Mesendoderm (in vitro differentiated cells): ENCODE data around the gene MTURN.
"Not testable (repeated sequence)": the region's sequence is repeated elsewhere in the genome, so short reads cannot be mapped to it uniquely, and the experiment has no call there.

Source experiments
- DNase-seq: peaks from one replicate; pipeline ENCODE4 v3.0.0; 2013
- H2AK5ac ChIP-seq: 2 replicates; pipeline ENCODE4 v1.6.1; 2013; ENCODE audit warnings: low read length, inconsistent platforms
- H2BK120ac ChIP-seq: 2 replicates; pipeline ENCODE4 v1.6.1; 2013; ENCODE audit warnings: low read depth, mild to moderate bottlenecking, low read length, moderate library complexity, mixed read lengths
- H2BK15ac ChIP-seq: replicated peaks from 2 replicates; pipeline ENCODE4 v1.6.1; 2013; ENCODE audit warnings: low read depth, mild to moderate bottlenecking, moderate library complexity
- H2BK5ac ChIP-seq: 2 replicates; pipeline ENCODE4 v1.6.1; 2013; ENCODE audit warnings: low read length, inconsistent platforms
- H3K18ac ChIP-seq: 2 replicates; pipeline ENCODE4 v1.6.1; 2013; ENCODE audit warnings: mild to moderate bottlenecking, low read length, mixed read lengths
- H3K23ac ChIP-seq: one replicate; pipeline ENCODE4 v1.6.1; 2013; ENCODE audit warnings: low read length
- H3K27ac ChIP-seq: 2 replicates; pipeline ENCODE4 v1.5.1; 2013; ENCODE audit warnings: low read depth, mild to moderate bottlenecking, inconsistent platforms, low read length, moderate library complexity
- H3K27me3 ChIP-seq: 2 replicates; pipeline ENCODE4 v1.6.1; 2013; ENCODE audit warnings: low read length, control low read depth, mild to moderate bottlenecking, inconsistent platforms; ENCODE audit not compliant: insufficient read depth, poor library complexity
- H3K36me3 ChIP-seq: 2 replicates; pipeline ENCODE4 v1.6.1; 2013; ENCODE audit warnings: low read length, inconsistent platforms; ENCODE audit not compliant: control insufficient read depth, insufficient read depth
- H3K4ac ChIP-seq: one replicate; pipeline ENCODE4 v1.6.1; 2013; ENCODE audit warnings: low read depth, mild to moderate bottlenecking, low read length, moderate library complexity
- H3K4me1 ChIP-seq: 2 replicates; pipeline ENCODE4 v1.6.1; 2013; ENCODE audit warnings: low read depth, low read length, inconsistent platforms; ENCODE audit not compliant: control insufficient read depth
- H3K4me2 ChIP-seq: 2 replicates; pipeline ENCODE4 v1.6.1; 2013; ENCODE audit warnings: low read length
- H3K4me3 ChIP-seq: 2 replicates; pipeline ENCODE4 v1.5.1; 2013; ENCODE audit warnings: mild to moderate bottlenecking, low read length
- H3K56ac ChIP-seq: one replicate; pipeline ENCODE4 v1.6.1; 2013; ENCODE audit warnings: low read length
- H3K79me1 ChIP-seq: 2 replicates; pipeline ENCODE4 v1.6.1; 2013; ENCODE audit warnings: low read length, inconsistent platforms
- H3K79me2 ChIP-seq: 2 replicates; pipeline ENCODE4 v1.6.1; 2013; ENCODE audit warnings: mild to moderate bottlenecking, low read length; ENCODE audit not compliant: control insufficient read depth, insufficient read depth
- H3K9ac ChIP-seq: 2 replicates; pipeline ENCODE4 v1.6.1; 2013; ENCODE audit warnings: low read length, inconsistent platforms
- H4K5ac ChIP-seq: one replicate; pipeline ENCODE4 v1.6.1; 2013; ENCODE audit warnings: low read length
- H4K8ac ChIP-seq: one replicate; pipeline ENCODE4 v1.6.1; 2013; ENCODE audit warnings: low read depth, mild to moderate bottlenecking, control low read depth, low read length, moderate library complexity
- WGBS: extraction: QIAGEN DNeasy Blood & Tissue Kit; methylation state at CpG from one replicate; pipeline ENCODE4 v1.1.7; 2013; ENCODE audit warnings: low lambda C conversion rate, missing lambda C conversion rate; ENCODE audit not compliant: insufficient coverage; ENCODE audit errors: extremely low coverage; 5-methylcytosine and 5-hydroxymethylcytosine counted together

MTURN gene

DNA sequence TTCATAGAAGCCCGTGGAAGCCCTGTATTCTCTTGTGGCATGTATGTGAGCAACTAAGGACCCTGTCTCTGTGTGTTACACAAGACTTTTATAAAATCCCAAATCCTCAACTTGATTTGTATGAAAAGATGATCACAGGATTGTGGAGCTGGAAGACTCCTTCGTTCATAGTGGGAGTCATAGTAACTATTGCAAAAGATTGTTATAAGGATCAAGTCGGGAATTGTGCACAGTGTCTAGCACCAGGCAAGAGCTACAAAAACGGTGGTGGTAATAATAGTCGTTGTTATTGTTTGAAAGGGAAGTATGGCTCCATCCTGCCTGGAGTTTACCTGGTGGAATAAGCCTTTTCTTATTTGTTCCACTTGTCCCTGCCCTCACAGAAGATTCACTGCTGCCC lies 42.8 kb upstream of the MTURN start:
- H4K8ac ChIP-seq: no peak overlapping the region
- no peaks in the 10 kb centered on the region for H3K79me1 ChIP-seq
- H3K4me2 ChIP-seq: no peak overlapping the region
- H3K4me3 ChIP-seq: no peak overlapping the region
- no peak overlapping the region for H2BK5ac ChIP-seq
- no CpG with 5 or more reads among the region's 5 CpGs for WGBS
- H3K27me3 ChIP-seq: no peaks in the 10 kb centered on the region
- H3K4me1 ChIP-seq: no peaks in the 10 kb centered on the region
- no peak overlapping the region for H3K27ac ChIP-seq
- no peak overlapping the region for H3K9ac ChIP-seq
- no peak overlapping the region for H2AK5ac ChIP-seq
- DNase-seq: no peak
- H3K36me3 ChIP-seq: no peaks in the 10 kb centered on the region
- no peaks in the 10 kb centered on the region for H3K79me2 ChIP-seq
- H4K5ac ChIP-seq: no peak overlapping the region
- no peak overlapping the region for H3K18ac ChIP-seq
- no peak overlapping the region for H3K56ac ChIP-seq
- H2BK15ac ChIP-seq: no peak overlapping the region
- no peak overlapping the region for H3K4ac ChIP-seq
- no peak overlapping the region for H3K23ac ChIP-seq
- no peak overlapping the region for H2BK120ac ChIP-seq

DNA sequence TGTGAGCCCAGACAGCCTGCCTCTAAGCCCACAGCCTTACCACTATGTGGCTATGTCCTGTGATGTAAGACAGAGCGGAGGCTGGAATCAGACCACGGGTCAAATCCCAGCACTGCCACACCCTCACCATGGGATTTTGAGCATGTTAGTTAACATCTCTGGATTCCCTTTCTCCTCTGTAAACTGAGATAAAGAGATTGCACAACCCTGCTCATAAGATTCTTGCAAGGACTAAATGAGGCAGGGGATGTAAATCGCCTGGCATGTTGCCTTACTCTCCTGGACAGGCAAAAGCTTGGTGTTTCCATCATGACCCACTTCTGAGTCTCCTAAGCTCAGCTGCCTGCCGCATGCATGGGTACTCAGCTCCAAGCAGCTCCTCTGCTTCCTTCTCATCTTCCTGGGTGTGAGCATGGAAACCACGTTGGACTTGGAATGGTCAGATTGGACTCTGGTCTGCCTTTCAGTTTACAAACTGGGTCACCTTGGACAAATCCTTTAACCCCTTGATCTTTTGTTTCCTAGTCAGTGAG lies 41.3 kb upstream of the MTURN start:
- no peak overlapping the region for H4K8ac ChIP-seq
- no peak overlapping the region for H3K4me3 ChIP-seq
- no peaks in the 10 kb centered on the region for H3K4me1 ChIP-seq
- no peak overlapping the region for H4K5ac ChIP-seq
- DNase-seq: no peak
- H2BK15ac ChIP-seq: no peak overlapping the region
- no peak overlapping the region for H3K4me2 ChIP-seq
- no peak overlapping the region for H3K27ac ChIP-seq
- no peak overlapping the region for H3K18ac ChIP-seq
- no peak overlapping the region for H3K9ac ChIP-seq
- no peak overlapping the region for H3K56ac ChIP-seq
- no peaks in the 10 kb centered on the region for H3K27me3 ChIP-seq
- H3K79me1 ChIP-seq: no peaks in the 10 kb centered on the region
- H2BK120ac ChIP-seq: no peak overlapping the region
- no peaks in the 10 kb centered on the region for H3K36me3 ChIP-seq
- no CpG with 5 or more reads among the region's 5 CpGs for WGBS
- no peak overlapping the region for H2AK5ac ChIP-seq
- no peak overlapping the region for H2BK5ac ChIP-seq
- H3K79me2 ChIP-seq: no peaks in the 10 kb centered on the region
- H3K4ac ChIP-seq: no peak overlapping the region
- no peak overlapping the region for H3K23ac ChIP-seq

DNA sequence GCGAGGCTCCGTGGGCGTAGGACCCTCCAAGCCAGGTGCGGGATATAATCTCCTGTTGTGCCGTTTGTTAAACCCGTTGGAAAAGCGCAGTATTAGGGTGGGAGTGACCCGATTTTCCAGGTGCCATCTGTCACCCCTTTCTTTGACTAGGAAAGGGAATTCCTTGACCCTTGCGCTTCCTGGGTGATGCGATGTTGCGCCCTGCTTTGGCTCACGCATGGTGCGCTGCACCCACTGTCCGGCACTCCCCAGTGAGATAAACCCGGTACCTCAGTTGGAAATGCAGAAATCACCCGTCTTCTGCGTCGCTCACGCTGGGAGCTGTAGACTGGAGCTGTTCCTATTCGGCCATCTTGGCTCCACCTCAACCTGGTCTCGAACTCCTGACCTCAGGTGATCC lies 36.2 kb upstream of the MTURN start:
- H3K18ac ChIP-seq, H3K36me3 ChIP-seq, H3K9ac ChIP-seq, H2BK5ac ChIP-seq, H2AK5ac ChIP-seq, H3K4me3 ChIP-seq, H4K5ac ChIP-seq, H3K27me3 ChIP-seq, H3K27ac ChIP-seq, H3K4me1 ChIP-seq, H3K79me1 ChIP-seq, H3K4ac ChIP-seq, H3K79me2 ChIP-seq, H4K8ac ChIP-seq, H3K4me2 ChIP-seq, H3K56ac ChIP-seq, H2BK15ac ChIP-seq, DNase-seq, H2BK120ac ChIP-seq, H3K23ac ChIP-seq: not testable (repeated sequence)
- WGBS: no CpG with 5 or more reads among the region's 21 CpGs

DNA sequence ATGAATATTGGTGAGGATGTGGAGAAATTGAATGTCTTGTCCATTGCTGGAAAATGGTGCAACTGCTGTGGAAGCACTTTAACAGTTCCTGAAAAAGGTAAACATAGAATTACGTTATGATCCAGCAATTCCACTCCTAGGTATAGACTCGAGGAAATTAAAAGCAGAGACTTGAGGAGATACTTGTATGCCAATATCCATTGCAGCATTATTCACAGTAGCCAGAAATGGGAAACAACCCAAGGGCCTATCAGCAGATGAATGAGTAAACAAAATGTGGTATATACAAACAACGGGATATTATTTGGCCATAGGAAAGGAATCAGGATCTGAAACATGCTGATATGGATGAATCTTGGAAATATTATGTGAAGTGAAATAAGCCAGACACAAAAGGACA lies 32.5 kb upstream of the MTURN start:
- H4K5ac ChIP-seq: no peak overlapping the region
- no peak overlapping the region for H3K4me2 ChIP-seq
- H3K56ac ChIP-seq: no peak overlapping the region
- no peak overlapping the region for H3K9ac ChIP-seq
- H3K18ac ChIP-seq: no peak overlapping the region
- DNase-seq: no peak
- H2BK5ac ChIP-seq: no peak overlapping the region
- H3K27me3 ChIP-seq: no peaks in the 10 kb centered on the region
- no peaks in the 10 kb centered on the region for H3K79me1 ChIP-seq
- no peak overlapping the region for H2AK5ac ChIP-seq
- no peak overlapping the region for H2BK120ac ChIP-seq
- H3K27ac ChIP-seq: no peak overlapping the region
- no peaks in the 10 kb centered on the region for H3K79me2 ChIP-seq
- H3K4me1 ChIP-seq: no peaks in the 10 kb centered on the region
- no peak overlapping the region for H3K23ac ChIP-seq
- no peak overlapping the region for H2BK15ac ChIP-seq
- no peak overlapping the region for H3K4me3 ChIP-seq
- H3K4ac ChIP-seq: no peak overlapping the region
- no CpG with 5 or more reads among the region's 3 CpGs for WGBS
- no peaks in the 10 kb centered on the region for H3K36me3 ChIP-seq
- no peak overlapping the region for H4K8ac ChIP-seq

DNA sequence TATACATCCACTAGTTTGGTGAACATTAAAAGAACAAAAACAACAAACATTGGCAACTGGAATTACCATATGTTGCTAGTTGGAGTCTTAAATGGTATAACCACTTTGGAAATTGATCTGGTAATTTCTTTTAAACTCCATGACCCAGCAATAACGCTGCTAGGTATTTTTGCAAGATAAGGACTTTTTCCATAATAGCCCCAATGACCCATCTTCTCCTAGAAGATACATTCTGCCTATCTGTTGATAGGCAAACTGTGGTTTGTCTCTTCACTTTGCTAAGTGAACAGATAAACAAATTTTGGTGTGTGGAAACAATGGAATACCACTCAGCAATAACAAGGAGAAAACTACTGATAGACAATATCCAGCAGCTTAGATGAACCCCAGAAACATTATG lies 30.6 kb upstream of the MTURN start:
- no peak overlapping the region for H3K27ac ChIP-seq
- H3K4me1 ChIP-seq: no peaks in the 10 kb centered on the region
- H3K27me3 ChIP-seq: no peaks in the 10 kb centered on the region
- no peak overlapping the region for H2BK15ac ChIP-seq
- H3K4me3 ChIP-seq: no peak overlapping the region
- no peak overlapping the region for H3K18ac ChIP-seq
- H3K56ac ChIP-seq: no peak overlapping the region
- H3K79me2 ChIP-seq: no peaks in the 10 kb centered on the region
- no peak overlapping the region for H3K23ac ChIP-seq
- no peak overlapping the region for H3K4ac ChIP-seq
- H3K9ac ChIP-seq: no peak overlapping the region
- no peak overlapping the region for H3K4me2 ChIP-seq
- H3K36me3 ChIP-seq: no peaks in the 10 kb centered on the region
- no peaks in the 10 kb centered on the region for H3K79me1 ChIP-seq
- no peak overlapping the region for H2BK5ac ChIP-seq
- DNase-seq: no peak
- no peak overlapping the region for H4K8ac ChIP-seq
- WGBS: no CpG with 5 or more reads among the region's 1 CpG
- H4K5ac ChIP-seq: no peak overlapping the region
- no peak overlapping the region for H2BK120ac ChIP-seq
- no peak overlapping the region for H2AK5ac ChIP-seq

GRCh38 chr7:30112103-30112713 lies 22.6 kb upstream of the MTURN start:
- H3K18ac ChIP-seq: no peak overlapping the region
- H3K27ac ChIP-seq: no peak overlapping the region
- H3K56ac ChIP-seq: no peak overlapping the region
- no peaks in the 10 kb centered on the region for H3K79me2 ChIP-seq
- H3K79me1 ChIP-seq: no peaks in the 10 kb centered on the region
- H2BK120ac ChIP-seq: no peak overlapping the region
- no peak overlapping the region for H4K8ac ChIP-seq
- H4K5ac ChIP-seq: no peak overlapping the region
- no peak for DNase-seq
- H2BK15ac ChIP-seq: no peak overlapping the region
- WGBS: no CpG with 5 or more reads among the region's 5 CpGs
- no peak overlapping the region for H3K4ac ChIP-seq
- H2BK5ac ChIP-seq: no peak overlapping the region
- H3K4me1 ChIP-seq: no peaks in the 10 kb centered on the region
- no peak overlapping the region for H3K4me3 ChIP-seq
- no peaks in the 10 kb centered on the region for H3K27me3 ChIP-seq
- no peak overlapping the region for H2AK5ac ChIP-seq
- H3K9ac ChIP-seq: no peak overlapping the region
- no peak overlapping the region for H3K4me2 ChIP-seq
- no peaks in the 10 kb centered on the region for H3K36me3 ChIP-seq
- no peak overlapping the region for H3K23ac ChIP-seq
